OCI-LY3 (cell line): ENCODE data around the gene PAPSS2.

Experiments
- CTCF ChIP-seq: fragments of 200-600, 300-600 bp; sonication (generic); IDR thresholded peaks from 2 replicates; pipeline ENCODE4 v1.5.1; 2014; ENCODE audit warnings: antibody characterized with exemption, low read length, low read depth
- EZH2phosphoT487 ChIP-seq: fragments of 200-600 bp; shearing (Covaris generic); IDR thresholded peaks from 2 replicates; pipeline ENCODE4 v1.6.1; 2018; ENCODE audit warnings: antibody characterized with exemption, mixed run types, low read depth

GRCh38 chr10:87702973-87703294 lies 43.3 kb downstream of the PAPSS2 start:
- TF ChIP-seq CTCF (no peak), EZH2phosphoT487 (no peak)
